ENCODE measurements around the gene OR6Q1.

The OR6Q1 gene

DNA sequence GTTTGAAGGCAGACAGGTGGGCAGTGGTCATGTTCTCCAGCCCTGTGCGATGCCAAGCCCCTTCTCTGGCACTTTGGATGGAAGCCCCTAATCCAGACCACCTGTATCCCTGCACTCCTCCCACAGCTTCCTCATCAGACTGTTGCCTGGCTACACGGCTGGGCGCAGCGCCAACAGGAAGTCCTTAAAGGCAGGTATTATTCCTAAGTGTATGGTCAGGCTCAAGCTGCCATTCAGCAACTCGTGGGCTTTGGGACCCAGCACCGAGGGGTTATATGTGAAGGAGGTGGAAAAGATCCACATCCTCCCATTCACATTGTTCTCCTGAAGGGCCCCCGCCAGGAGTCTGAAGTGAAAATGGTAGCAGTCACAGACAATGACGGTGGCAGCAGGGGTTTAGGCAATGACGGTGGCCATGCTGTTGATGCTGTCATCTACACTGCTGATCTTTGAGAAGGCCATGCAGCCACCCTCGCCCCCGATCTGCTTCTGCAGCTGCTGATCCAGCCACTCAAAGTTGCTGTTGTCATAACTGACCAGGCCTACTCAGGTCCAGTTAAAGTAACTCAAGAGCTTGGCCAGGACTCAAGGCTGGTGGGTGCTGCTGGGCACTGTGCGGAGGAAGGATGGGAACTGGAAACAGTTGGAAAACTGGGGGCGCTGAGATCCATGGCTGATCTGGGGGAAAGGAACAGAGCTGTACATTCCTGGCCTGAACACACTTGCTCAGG, 27.7 kb downstream of the OR6Q1 start:
- no peak for DNase-seq

DNA sequence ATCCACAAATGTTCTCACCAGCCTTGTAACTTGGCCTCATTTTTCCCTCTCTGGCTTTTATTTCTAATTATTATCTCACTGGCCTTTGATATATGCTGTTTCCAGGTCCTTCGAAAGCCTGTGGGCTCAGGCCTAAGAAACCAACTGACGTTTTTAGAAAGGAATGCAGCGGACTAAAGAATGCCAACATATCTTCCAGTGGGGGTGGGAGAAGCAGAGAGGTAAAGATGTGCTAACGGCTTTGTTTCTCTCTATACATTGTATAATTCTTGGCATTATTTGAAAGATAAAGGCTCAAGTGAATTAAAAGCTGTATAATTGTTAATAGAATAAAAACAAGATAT, 28.2 kb downstream of the OR6Q1 start:
- DNase-seq = no peak

DNA sequence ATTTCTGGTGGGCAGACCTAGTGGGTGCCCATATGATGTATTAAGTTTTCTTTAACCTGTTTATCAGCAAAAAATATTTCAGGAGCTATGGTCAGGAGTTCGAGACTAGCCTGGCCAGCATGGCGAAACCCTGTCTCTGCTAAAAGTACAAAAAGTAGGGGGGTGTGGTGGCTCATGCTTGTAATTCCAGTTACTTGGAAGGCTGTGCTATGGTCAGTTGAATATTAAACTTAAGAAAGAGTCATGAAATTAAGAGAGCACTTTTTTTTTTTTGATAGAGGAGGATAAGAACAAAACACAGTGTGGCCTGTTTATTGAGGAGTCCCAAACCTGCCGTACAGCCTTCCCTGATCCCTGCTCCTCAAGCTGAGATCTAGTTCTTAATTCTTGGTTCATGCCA, 29.8 kb downstream of the OR6Q1 start:
- DNase-seq = no peak

DNA sequence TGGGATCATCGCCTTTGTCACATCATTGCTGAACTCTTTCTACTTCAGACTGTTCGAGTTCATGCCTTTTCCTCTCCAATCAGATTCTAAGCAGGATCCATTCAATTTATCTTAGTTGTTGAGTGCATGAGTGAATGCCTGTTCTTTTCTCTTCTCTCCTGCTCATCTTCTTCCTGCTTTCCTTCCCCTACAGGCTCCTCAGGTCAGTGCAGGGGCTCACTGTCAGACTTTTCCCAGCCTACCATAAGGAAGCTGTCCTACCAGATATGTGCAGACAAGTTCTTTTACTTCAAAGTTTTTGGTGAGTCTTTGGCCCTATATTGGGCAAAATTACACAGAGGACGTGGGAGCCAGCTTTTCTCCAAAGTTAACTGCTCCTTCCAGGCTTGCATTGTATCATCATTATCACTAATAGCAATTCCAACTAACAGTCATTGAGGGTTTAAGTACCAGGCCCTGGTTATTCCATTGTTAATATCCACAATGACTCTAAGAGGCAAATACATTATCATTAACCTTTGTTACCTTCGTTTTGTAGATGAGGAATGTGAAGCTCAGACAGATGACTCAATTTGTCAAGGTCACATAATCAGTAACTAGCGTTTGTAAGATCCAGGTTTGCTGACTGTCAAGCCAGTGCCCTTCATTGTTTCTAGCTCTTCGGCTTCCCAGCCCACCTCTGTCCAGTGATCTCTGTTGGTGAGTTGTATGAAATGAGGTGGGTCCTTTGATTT, 30.4 kb downstream of the OR6Q1 start:
- no peak for DNase-seq

DNA sequence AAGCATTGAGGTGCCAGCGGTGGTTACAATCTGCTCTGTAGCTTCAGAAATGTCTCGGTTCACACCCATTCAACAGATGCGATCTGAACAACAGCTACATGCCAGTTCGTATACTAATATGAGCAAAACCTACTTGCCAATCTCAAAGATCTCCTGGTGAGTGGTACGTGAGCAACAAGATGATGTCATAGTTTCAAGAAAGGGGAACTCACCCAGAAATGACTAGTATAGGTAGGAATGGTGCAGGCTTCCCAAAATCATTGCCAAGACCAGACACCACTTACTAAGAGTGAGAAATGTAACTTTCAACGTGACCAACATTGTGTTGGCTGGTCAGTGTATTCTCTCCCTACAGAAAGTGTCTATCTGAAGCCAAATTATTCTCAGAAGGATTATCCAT, 31.1 kb downstream of the OR6Q1 start:
- no peak for DNase-seq

DNA sequence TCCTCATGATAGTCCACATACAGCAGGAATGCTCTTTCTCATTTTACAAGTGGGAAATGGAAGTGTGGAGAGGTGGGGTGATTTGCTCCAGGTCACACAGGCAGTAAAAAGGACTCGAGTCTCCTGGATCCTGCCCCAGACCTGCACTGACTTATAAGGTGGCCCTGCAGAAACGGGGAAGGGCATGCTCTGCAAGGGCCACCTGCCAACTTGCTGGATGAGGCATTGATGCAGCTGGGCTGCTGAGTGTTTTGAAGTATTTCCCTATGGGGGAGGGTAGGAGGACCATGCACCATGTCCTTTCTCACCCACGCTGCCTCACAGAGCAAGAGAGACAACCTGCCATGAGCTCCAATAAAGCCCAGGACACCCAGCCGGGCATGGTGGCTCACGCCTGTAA, 36.9 kb downstream of the OR6Q1 start:
- DNase-seq = no peak

DNA sequence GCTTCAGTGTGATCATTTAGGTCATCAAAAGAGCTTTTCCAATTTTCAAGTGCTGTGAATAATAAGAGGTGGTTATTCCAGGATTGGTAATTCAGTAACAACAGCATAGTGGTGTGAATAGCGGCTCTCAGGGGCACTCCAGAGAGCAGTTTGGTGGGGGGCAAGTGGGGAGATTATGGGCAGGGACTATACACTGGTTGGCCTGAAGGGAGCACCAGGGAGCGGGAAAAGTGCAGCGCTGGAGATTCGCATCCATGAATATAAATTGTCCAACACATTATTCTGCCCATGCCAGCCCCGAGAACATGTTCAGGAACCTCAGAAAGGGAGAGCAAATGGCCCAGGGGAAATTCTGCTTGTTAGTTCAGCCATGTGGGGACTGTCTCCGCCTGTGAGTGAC, 37.9 kb downstream of the OR6Q1 start:
- DNase-seq = no peak

DNA sequence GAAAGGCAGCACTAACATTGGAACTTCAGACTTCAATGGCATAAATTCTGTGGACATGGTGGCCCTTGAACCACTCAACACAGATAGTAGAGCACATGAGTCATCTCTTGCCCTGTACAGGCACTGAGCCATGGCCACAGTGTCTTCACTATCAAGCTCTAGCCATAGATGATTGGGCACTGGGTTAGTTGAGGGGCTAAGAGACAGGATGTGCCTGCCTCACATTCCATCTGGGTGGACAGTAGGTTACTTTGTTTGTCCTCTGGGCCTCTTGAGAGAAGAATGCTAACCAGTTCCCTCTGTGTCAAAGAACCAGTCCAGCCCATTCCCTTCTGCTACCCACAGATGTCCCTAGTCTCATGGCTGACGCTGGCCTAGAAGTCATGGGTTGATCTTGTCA, 39.8 kb downstream of the OR6Q1 start:
- no peak for DNase-seq

DNA sequence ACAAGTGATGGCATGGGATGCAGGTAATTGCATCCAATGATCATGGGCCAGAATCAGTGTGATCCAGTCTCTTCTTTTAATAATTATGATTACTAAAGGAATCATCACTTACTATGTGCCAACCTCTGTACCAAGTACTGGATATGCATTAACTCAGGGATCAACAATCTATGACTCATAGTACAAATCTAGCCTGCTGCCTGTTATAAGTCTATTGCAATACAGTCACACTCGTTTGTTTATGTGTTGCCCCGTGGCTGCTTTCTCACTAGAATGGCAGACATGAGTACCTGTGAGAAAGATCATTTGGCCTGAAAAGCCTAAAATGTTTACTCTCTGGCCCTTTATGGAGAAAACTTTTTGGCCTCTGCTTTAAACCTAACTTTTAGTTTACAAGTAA, 45.0 kb downstream of the OR6Q1 start:
- no peak for DNase-seq
